ENCODE data around the gene ITPKB.

GRCh38 chr1:226622012-226622411 is 117.1 kb downstream of the ITPKB start:
- TF ChIP-seq CTCF (IDR thresholded peaks at IDR 0.05), result no peak
- TF ChIP-seq EZH2 (IDR thresholded peaks at IDR 0.05), result no peak
- TF ChIP-seq EZH2phosphoT487 (IDR thresholded peaks at IDR 0.05), result no peak
